ENCODE results near the gene NUP160. TPM values are rescaled to one million over a fixed set of nuclear protein-coding genes. Genes with fewer than 3 reads are reported as not detected.

NUP160 gene
- total and polyA plus RNA-seq, 2 of the 4 experiments (the other 2 are of a cell fraction) = 12.5 to 35.0 TPM

GRCh38 chr11:47881145-47881544 is 33.0 kb upstream of the NUP160 start:
- no peak overlapping the region for H3K18ac ChIP-seq (ENCODE audit: low read depth, low read length)
- peaks cover 2% of the 10 kb centered on the region for H3K4me1 ChIP-seq (ENCODE audit: control insufficient read depth, insufficient read depth, low read length)
- no peak overlapping the region for H2AFZ ChIP-seq (replicated peaks; ENCODE audit: low read length, poor library complexity)
- H2AK9ac ChIP-seq (replicated peaks; ENCODE audit: low read depth, low read length, poor library complexity) = no peak overlapping the region
- no peaks in the 10 kb centered on the region for H3K36me3 ChIP-seq (ENCODE audit: control insufficient read depth, insufficient read depth, low read length)
- dilution Hi-C loops (cut with HindIII; ENCODE audit: low sequenced_read_pairs, unreplicated experiment) (no loop called here), intact Hi-C loops (cut with micrococcal nuclease) (no loop called here), in situ Hi-C loops (cut with MboI; ENCODE audit: low sequenced_read_pairs) (no loop called here)
- BruUV-seq (replicated peaks) = no TSS peak
- no peak overlapping the region for H3K23ac ChIP-seq (ENCODE audit: low read depth, low read length)
- H3K9me1 ChIP-seq (ENCODE audit: insufficient read depth, low read length) = 0 out of 2 replicates have a peak, but pooled peaks cover 3% of the 10 kb centered on the region
- H3K79me1 ChIP-seq (ENCODE audit: low read depth in 1 of 2, low read length in 2 of 2) = no peaks in the 10 kb centered on the region
- H3K56ac ChIP-seq (ENCODE audit: extremely low read depth, insufficient read depth, low read length) = no peak overlapping the region
- no peak overlapping the region for H3K4me3 ChIP-seq (ENCODE audit: insufficient read depth, low read depth, low read length)
- ATAC-seq (ENCODE audit: low read depth) (no peak), DNase-seq (no peak)
- no peak overlapping the region for H4K5ac ChIP-seq (ENCODE audit: low read depth, low read length)
- H4K20me1 ChIP-seq (ENCODE audit: insufficient read depth, low read length) = no peaks in the 10 kb centered on the region
- no peak overlapping the region for H3K9ac ChIP-seq (ENCODE audit: low read depth, low read length)
- H2BK120ac ChIP-seq (ENCODE audit: low read depth, low read length) = no peak overlapping the region
- no peak overlapping the region for H3K27ac ChIP-seq (ENCODE audit: insufficient read depth, low read length)
- H3K4ac ChIP-seq (ENCODE audit: low read depth, low read length) = no peak overlapping the region
- H4K91ac ChIP-seq (ENCODE audit: insufficient read depth, low read depth, low read length) = no peak overlapping the region
- no peak overlapping the region for H2BK5ac ChIP-seq (ENCODE audit: low read depth, low read length, poor library complexity, severe bottlenecking)
- H4K8ac ChIP-seq (ENCODE audit: low read depth in 2 of 2, low read length in 2 of 2) = no peak overlapping the region
- no peak overlapping the region for H2BK15ac ChIP-seq (ENCODE audit: low read depth, low read length)
- no peak overlapping the region for H3K4me2 ChIP-seq (ENCODE audit: low read depth, low read length)
- no CpG with 5 or more reads among the region's 7 CpGs for WGBS, 2 experiments (ENCODE audit: extremely low coverage in 2 of 2, insufficient read length in 1 of 2)
- TF ChIP-seq CTCF (conservative IDR thresholded peaks at IDR 0.05; ENCODE audit: low read depth, low read length) = no peak
- no peak for TF ChIP-seq RCOR1 (IDR thresholded peaks at IDR 0.05; ENCODE audit: insufficient replicate concordance, low read length)
- TF ChIP-seq, protein P1, sequence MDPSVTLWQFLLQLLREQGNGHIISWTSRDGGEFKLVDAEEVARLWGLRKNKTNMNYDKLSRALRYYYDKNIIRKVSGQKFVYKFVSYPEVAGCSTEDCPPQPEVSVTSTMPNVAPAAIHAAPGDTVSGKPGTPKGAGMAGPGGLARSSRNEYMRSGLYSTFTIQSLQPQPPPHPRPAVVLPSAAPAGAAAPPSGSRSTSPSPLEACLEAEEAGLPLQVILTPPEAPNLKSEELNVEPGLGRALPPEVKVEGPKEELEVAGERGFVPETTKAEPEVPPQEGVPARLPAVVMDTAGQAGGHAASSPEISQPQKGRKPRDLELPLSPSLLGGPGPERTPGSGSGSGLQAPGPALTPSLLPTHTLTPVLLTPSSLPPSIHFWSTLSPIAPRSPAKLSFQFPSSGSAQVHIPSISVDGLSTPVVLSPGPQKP (IDR thresholded peaks at IDR 0.05; ENCODE audit: borderline replicate concordance, low read depth, low read length) = no peak
- TF ChIP-seq POLR2A (IDR thresholded peaks at IDR 0.05; ENCODE audit: low read depth, low read length) = no peak
- TF ChIP-seq, protein P2, sequence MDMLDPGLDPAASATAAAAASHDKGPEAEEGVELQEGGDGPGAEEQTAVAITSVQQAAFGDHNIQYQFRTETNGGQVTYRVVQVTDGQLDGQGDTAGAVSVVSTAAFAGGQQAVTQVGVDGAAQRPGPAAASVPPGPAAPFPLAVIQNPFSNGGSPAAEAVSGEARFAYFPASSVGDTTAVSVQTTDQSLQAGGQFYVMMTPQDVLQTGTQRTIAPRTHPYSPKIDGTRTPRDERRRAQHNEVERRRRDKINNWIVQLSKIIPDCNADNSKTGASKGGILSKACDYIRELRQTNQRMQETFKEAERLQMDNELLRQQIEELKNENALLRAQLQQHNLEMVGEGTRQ (IDR thresholded peaks at IDR 0.05; ENCODE audit: low read depth, low read length) = no peak
- no peak for TF ChIP-seq MAFK (IDR thresholded peaks at IDR 0.05; ENCODE audit: low read depth, low read length)
- TF ChIP-seq RAD21 (IDR thresholded peaks at IDR 0.05; ENCODE audit: low read length) = no peak
- POLR2A ChIA-PET (ENCODE audit: unreplicated experiment) = interaction anchor here (0.6 kb wide), 1 partner anchor 11 kb away, joined by 3 read pairs; no protein-coding TSS in a partner anchor
- no peak overlapping the region for H2BK20ac ChIP-seq (ENCODE audit: low read depth, low read length)
- H3K27me3 ChIP-seq (ENCODE audit: control insufficient read depth, insufficient read depth, low read length) = no peaks in the 10 kb centered on the region
- H2AK5ac ChIP-seq (ENCODE audit: low read depth, low read length) = no peak overlapping the region
- peaks cover 4% of the 10 kb centered on the region; the same call in 1 of the 2 replicates for H3K9me3 ChIP-seq (ENCODE audit: control insufficient read depth, insufficient read depth, low read length)
- CTCF ChIA-PET = no interaction called here
- H3K14ac ChIP-seq (replicated peaks; ENCODE audit: low read depth, low read length) = no peak overlapping the region
